OCI-LY7 (cell line): Measurements from ENCODE around the gene IFITM5. TPM values are rescaled to one million over a fixed set of nuclear protein-coding genes. Genes with fewer than 3 reads are reported as not detected.

Experiments used
- BruUV-seq: library from RNA; stranded (reverse); fragments of 400-500 nt; replicated peaks from 2 replicates; lab custom pipeline; 2021; lab: Mats Ljungman, UMichigan
- CTCF ChIA-PET: fragments of 300-600 bp; sonication (Branson Sonifier 250); formaldehyde crosslinking; loops from one replicate; lab custom pipeline; 2022; ENCODE audit warnings: antibody characterized with exemption; ENCODE audit not compliant: unreplicated experiment; lab: Charles Lee
- POLR2A ChIA-PET: fragments of 300-600 bp; sonication (Branson Sonifier 250); formaldehyde crosslinking; loops from one replicate; lab custom pipeline; 2022; ENCODE audit warnings: antibody characterized with exemption; lab: Charles Lee
- DNase-seq: peaks from one replicate; pipeline ENCODE4 v3.0.0-alpha.2; 2015; ENCODE audit warnings: low spot score
- H2AFZ ChIP-seq: fragments of 200-600 bp; sonication (generic), shearing (Covaris generic); 2 replicates; pipeline ENCODE4 v1.6.1; 2014; ENCODE audit warnings: mild to moderate bottlenecking, antibody characterized with exemption, low read length, moderate library complexity
- H3K27ac ChIP-seq: fragments of 200-600 bp; sonication (generic); 2 replicates; pipeline ENCODE4 v1.5.1; 2014; ENCODE audit warnings: mixed run types, low read depth, mild to moderate bottlenecking, moderate library complexity, low read length, inconsistent platforms; ENCODE audit not compliant: poor library complexity, severe bottlenecking
- H3K36me3 ChIP-seq: fragments of 200-600 bp; sonication (generic); 2 replicates; pipeline ENCODE4 v1.6.1; 2014; ENCODE audit warnings: mild to moderate bottlenecking, antibody characterized with exemption, low read length, moderate library complexity, mixed read lengths; ENCODE audit not compliant: insufficient read depth
- H3K4me1 ChIP-seq: fragments of 200-600 bp; sonication (generic); 2 replicates; pipeline ENCODE4 v1.5.1; 2014; ENCODE audit warnings: mild to moderate bottlenecking, low read length; ENCODE audit not compliant: insufficient read depth, poor library complexity, severe bottlenecking
- H3K4me2 ChIP-seq: fragments of 200-600 bp; sonication (generic); 2 replicates; pipeline ENCODE4 v1.6.1; 2014; ENCODE audit warnings: mild to moderate bottlenecking, low read length
- H3K4me3 ChIP-seq: fragments of 200-600 bp; sonication (generic); 2 replicates; pipeline ENCODE4 v1.5.1; 2014; ENCODE audit warnings: mild to moderate bottlenecking, low read depth, low read length; ENCODE audit not compliant: poor library complexity, severe bottlenecking
- H3K79me2 ChIP-seq: fragments of 200-600 bp; sonication (generic); 2 replicates; pipeline ENCODE4 v1.6.1; 2016; ENCODE audit warnings: low read depth, mild to moderate bottlenecking, low read length, moderate library complexity, mixed read lengths; ENCODE audit not compliant: insufficient read depth
- H3K9me2 ChIP-seq: fragments of 200-600 bp; sonication (generic); 2 replicates; pipeline ENCODE4 v1.6.1; 2016; ENCODE audit warnings: mild to moderate bottlenecking, low read length, mixed read lengths; ENCODE audit not compliant: insufficient read depth
- H3K9me3 ChIP-seq: fragments of 200-600 bp; sonication (generic); 2 replicates; pipeline ENCODE4 v1.6.1; 2014; ENCODE audit warnings: mild to moderate bottlenecking, mixed run types, low read length, mixed read lengths
- H4K20me1 ChIP-seq: fragments of 200-600 bp; sonication (generic); 2 replicates; pipeline ENCODE4 v1.6.1; 2014; ENCODE audit warnings: mild to moderate bottlenecking, antibody characterized with exemption, low read length, moderate library complexity, mixed read lengths; ENCODE audit not compliant: insufficient read depth
- CTCF ChIP-seq: fragments of 200-600 bp; sonication (generic); conservative IDR thresholded peaks from 2 replicates; pipeline ENCODE4 v1.5.1; 2014; ENCODE audit warnings: mild to moderate bottlenecking, antibody characterized with exemption, low read length, moderate library complexity, mixed read lengths
- EZH2phosphoT487 ChIP-seq: fragments of 200-600 bp; sonication (generic); IDR thresholded peaks from 2 replicates; pipeline ENCODE4 v1.6.1; 2018; ENCODE audit warnings: low read depth, borderline replicate concordance, mild to moderate bottlenecking, mixed run types, antibody characterized with exemption, low read length, moderate library complexity, mixed read lengths
- intact Hi-C: fragments of 100-400 bp; cut with micrococcal nuclease; formaldehyde crosslinking; loops from one replicate; pipeline ENCODE4 v1.10.0; 2022; ENCODE audit not compliant: unreplicated experiment
- total RNA-seq, 2 experiments: library from RNA; depleted of rRNA in 1 of 2; stranded (reverse); fragments of >200 nt in 1 of 2; shearing (Covaris generic) in 1 of 2; gene quantifications; 2 replicates each; pipeline ENCODE4 v1.2.3, GENCODE V29; 2014 to 2022

The IFITM5 gene
- total RNA-seq, 2 experiments from 2014 or later = not detected

GRCh38 chr11:271319-271715, 28.0 kb downstream of the IFITM5 start:
- BruUV-seq = no TSS peak
- H3K4me1 ChIP-seq = peaks cover 35% of the 10 kb centered on the region
- H4K20me1 ChIP-seq = no peaks in the 10 kb centered on the region
- POLR2A ChIA-PET = no interaction called here
- H3K4me3 ChIP-seq = no peak overlapping the region
- no peak overlapping the region for H3K4me2 ChIP-seq
- peaks cover 5% of the 10 kb centered on the region; the same call in 1 of the 2 replicates for H3K9me3 ChIP-seq
- H2AFZ ChIP-seq = no peak overlapping the region
- H3K27ac ChIP-seq = no peak overlapping the region
- H3K36me3 ChIP-seq = no peaks in the 10 kb centered on the region
- DNase-seq = no peak
- no peaks in the 10 kb centered on the region for H3K9me2 ChIP-seq
- CTCF ChIA-PET = no interaction called here
- intact Hi-C loops = no loop called here
- no peaks in the 10 kb centered on the region for H3K79me2 ChIP-seq
- no peak for TF ChIP-seq CTCF
- TF ChIP-seq EZH2phosphoT487 = no peak

- no TSS peak for BruUV-seq
- no peaks in the 10 kb centered on the region for H3K36me3 ChIP-seq
- ChIA-PET POLR2A (no interaction called here), CTCF (no interaction called here)
- peak overlapping the region; percentile 75 for H3K4me2 ChIP-seq
- H3K9me2 ChIP-seq = no peaks in the 10 kb centered on the region
- no peak overlapping the region for H3K27ac ChIP-seq
- intact Hi-C loops = no loop called here
- H3K4me3 ChIP-seq = no peak overlapping the region
- H3K4me1 ChIP-seq = peaks cover 35% of the 10 kb centered on the region
- no peaks in the 10 kb centered on the region for H4K20me1 ChIP-seq
- TF ChIP-seq EZH2phosphoT487 (no peak), CTCF (no peak)
- no peak overlapping the region for H2AFZ ChIP-seq
- no peaks in the 10 kb centered on the region for H3K79me2 ChIP-seq
- DNase-seq = no peak
- peaks cover 7% of the 10 kb centered on the region; the same call in 1 of the 2 replicates for H3K9me3 ChIP-seq
These were observed 28.6 kb downstream of the IFITM5 start for GRCh38 chr11:270451-271318.
